SK-N-SH (cell line): ENCODE results near the gene CDKAL1. TPM values are rescaled to one million over a fixed set of nuclear protein-coding genes. Genes with fewer than 3 reads are reported as not detected.

Experiments
- CTCF ChIA-PET: fragments of 300-600, 350-600 bp; formaldehyde crosslinking; extraction: SDS; loops from one replicate; lab custom pipeline; 2021; lab: Yijun Ruan, JAX
- POLR2A ChIA-PET: fragments of 350-600 bp; sonication (Branson Sonifier 250); formaldehyde crosslinking; extraction: SDS; loops from one replicate; lab custom pipeline; 2020; ENCODE audit warnings: antibody characterized with exemption, inconsistent platforms; lab: Yijun Ruan, JAX
- DNase-seq: peaks from one replicate; pipeline ENCODE4 v3.0.0; 2012
- H2AFZ ChIP-seq: fragments of 200-600 bp; sonication (generic); 2 replicates; pipeline ENCODE4 v1.8.1; 2016; ENCODE audit warnings: antibody characterized with exemption, mild to moderate bottlenecking, low read depth
- H3F3A ChIP-seq: fragments of 200-600 bp; sonication (generic); replicated peaks from 2 replicates; pipeline ENCODE3; 2016; ENCODE audit warnings: antibody characterized with exemption, mild to moderate bottlenecking; ENCODE audit not compliant: insufficient read depth
- H3K27ac ChIP-seq, 2 experiments: fragments of 200-500 bp in 1 of 2; fragments of 200-600 bp in 1 of 2; sonication (Bioruptor generic) in 1 of 2; sonication (generic), shearing (Covaris generic) in 1 of 2; 2 replicates each; pipeline versions ENCODE4 v1.5.1 to v1.6.1; 2014 to 2016; ENCODE audit warnings: low read depth in 2 of 2, inconsistent platforms in 1 of 2, low read length in 1 of 2, mild to moderate bottlenecking in 1 of 2, mixed read lengths in 1 of 2
- H3K27me3 ChIP-seq: fragments of 200-600 bp; sonication (generic), shearing (Covaris generic); 2 replicates; pipeline ENCODE4 v1.6.1; 2016; ENCODE audit warnings: mixed run types; ENCODE audit not compliant: insufficient read depth
- H3K36me3 ChIP-seq, 2 experiments: fragments of 200-500 bp in 1 of 2; fragments of 200-600 bp in 1 of 2; sonication (Bioruptor generic) in 1 of 2; sonication (generic) in 1 of 2; replicated peaks in 1 of 2; 2 replicates each; pipeline versions ENCODE3 to v1.5.1; 2014 to 2016; ENCODE audit warnings: low read length in 1 of 2, mild to moderate bottlenecking in 1 of 2; ENCODE audit not compliant: insufficient read depth in 2 of 2, control insufficient read depth in 1 of 2
- H3K4me1 ChIP-seq, 2 experiments: fragments of 200-500 bp in 1 of 2; fragments of 200-600 bp in 1 of 2; sonication (Bioruptor generic) in 1 of 2; sonication (generic), shearing (Covaris generic) in 1 of 2; 2 replicates each; pipeline versions ENCODE4 v1.5.1 to v1.6.1; 2014 to 2016; ENCODE audit warnings: low read depth in 1 of 2, low read length in 1 of 2, mixed run types in 1 of 2; ENCODE audit not compliant: insufficient read depth in 2 of 2, control insufficient read depth in 1 of 2
- H3K4me2 ChIP-seq: fragments of 200-600 bp; sonication (generic), shearing (Covaris generic); 2 replicates; pipeline ENCODE4 v1.6.1; 2017; ENCODE audit warnings: mixed run types
- H3K4me3 ChIP-seq, 2 experiments: fragments of 200-500 bp in 1 of 2; fragments of 200-600 bp in 1 of 2; sonication (Bioruptor generic) in 1 of 2; sonication (generic), shearing (Covaris generic) in 1 of 2; 2 replicates each; pipeline versions ENCODE4 v1.5.1 to v1.8.1; 2014 to 2016; ENCODE audit warnings: low read depth in 2 of 2, inconsistent platforms in 1 of 2, low read length in 1 of 2, mild to moderate bottlenecking in 1 of 2, mixed read lengths in 1 of 2, moderate library complexity in 1 of 2
- H3K79me2 ChIP-seq: fragments of 200-600 bp; sonication (generic); 2 replicates; pipeline ENCODE4 v1.8.1; 2017; ENCODE audit warnings: mild to moderate bottlenecking; ENCODE audit not compliant: insufficient read depth
- H3K9ac ChIP-seq: fragments of 200-600 bp; sonication (generic); 2 replicates; pipeline ENCODE4 v1.6.1; 2017; ENCODE audit warnings: mixed run types
- H3K9me2 ChIP-seq: fragments of 200-600 bp; sonication (generic); 2 replicates; pipeline ENCODE4 v1.6.1; 2017; ENCODE audit warnings: mixed run types
- H3K9me3 ChIP-seq: fragments of 200-600 bp; sonication (generic); 2 replicates; pipeline ENCODE4 v1.6.1; 2017; ENCODE audit warnings: mixed run types, mild to moderate bottlenecking, moderate library complexity
- H4K20me1 ChIP-seq: fragments of 200-600 bp; sonication (generic); 2 replicates; pipeline ENCODE4 v1.6.1; 2017; ENCODE audit warnings: mild to moderate bottlenecking, mixed run types; ENCODE audit not compliant: insufficient read depth
- CHD2 ChIP-seq: fragments of 150-350 bp; IDR thresholded peaks from 2 replicates; pipeline ENCODE4 v1.6.1; 2018; ENCODE audit warnings: low read length; ENCODE audit not compliant: partially characterized antibody
- EP300 ChIP-seq, 2 experiments: IDR thresholded peaks; 2 replicates each; pipeline versions ENCODE4 v1.4.0 to v1.6.1; 2012; ENCODE audit warnings: borderline replicate concordance in 1 of 2, low read depth in 1 of 2, low read length in 1 of 2
- FOXJ3 ChIP-seq: sonication (generic); formaldehyde crosslinking; IDR thresholded peaks from 2 replicates; pipeline ENCODE4 v1.5.1; 2020; ENCODE audit warnings: mild to moderate bottlenecking, missing genetic modification reagents
- FOXM1 ChIP-seq: IDR thresholded peaks from 2 replicates; pipeline ENCODE4 v1.4.0; 2012; ENCODE audit warnings: low read depth, mild to moderate bottlenecking
- GATA2 ChIP-seq: sonication (generic); formaldehyde crosslinking; IDR thresholded peaks from 2 replicates; pipeline ENCODE4 v1.5.0; 2020; ENCODE audit warnings: mild to moderate bottlenecking, missing genetic modification reagents
- JUND ChIP-seq: IDR thresholded peaks from 2 replicates; pipeline ENCODE4 v1.4.0; 2012
- MEF2A ChIP-seq: IDR thresholded peaks from 2 replicates; pipeline ENCODE4 v1.4.0; 2012; ENCODE audit warnings: low read depth, borderline replicate concordance
- NRF1 ChIP-seq: IDR thresholded peaks from 2 replicates; pipeline ENCODE4 v1.6.1; 2012; ENCODE audit warnings: low read depth, mild to moderate bottlenecking, low read length
- POLR2AphosphoS5 ChIP-seq: IDR thresholded peaks from 2 replicates; pipeline ENCODE4 v1.6.1; 2012; ENCODE audit warnings: low read depth, low read length
- RAD21 ChIP-seq: IDR thresholded peaks from 2 replicates; pipeline ENCODE4 v1.6.1; 2012; ENCODE audit warnings: mild to moderate bottlenecking, low read length
- RXRA ChIP-seq: IDR thresholded peaks from 2 replicates; pipeline ENCODE4 v1.4.0; 2012; ENCODE audit warnings: low read depth, mild to moderate bottlenecking, borderline replicate concordance
- SMC3 ChIP-seq: IDR thresholded peaks from 2 replicates; pipeline ENCODE4 v1.6.1; 2012; ENCODE audit warnings: low read depth, low read length, improper control_type of control experiment
- TAF1 ChIP-seq: IDR thresholded peaks from 2 replicates; pipeline ENCODE4 v1.6.1; 2012; ENCODE audit warnings: low read depth, mild to moderate bottlenecking, low read length, moderate library complexity, borderline replicate concordance
- TEAD4 ChIP-seq: IDR thresholded peaks from 2 replicates; pipeline ENCODE4 v1.4.0; 2012; ENCODE audit warnings: mild to moderate bottlenecking, borderline replicate concordance; ENCODE audit not compliant: insufficient read depth
- YY1 ChIP-seq: IDR thresholded peaks from 2 replicates; pipeline ENCODE4 v1.4.0; 2012; ENCODE audit warnings: low read depth, mild to moderate bottlenecking
- WGBS: methylation state at CpG from one replicate; pipeline ENCODE4 v1.1.6; 2017; ENCODE audit warnings: low lambda C conversion rate; 5-methylcytosine and 5-hydroxymethylcytosine counted together
- polyA plus RNA-seq, 3 experiments: library from polyadenylated mRNA; depleted of rRNA; stranded (reverse); fragments of >200 nt; gene quantifications; 2 replicates each; pipeline ENCODE4 v1.2.3, GENCODE V29; 2012
- TF ChIP-seq, protein P1 (sequence below): fragments of 200-600 bp; sonication (generic); IDR thresholded peaks from 2 replicates; pipeline ENCODE4 v1.6.1; 2017; ENCODE audit warnings: antibody characterized with exemption, mild to moderate bottlenecking, moderate library complexity
- TF ChIP-seq, protein P2 (sequence below): fragments of 150-350 bp; IDR thresholded peaks from 2 replicates; pipeline ENCODE4 v1.6.1; 2016; ENCODE audit warnings: mild to moderate bottlenecking, low read depth, low read length
- TF ChIP-seq, protein P3 (sequence below): IDR thresholded peaks from 2 replicates; pipeline ENCODE4 v1.4.0; 2012; ENCODE audit warnings: low read depth
- TF ChIP-seq, protein P4 (sequence below): fragments of 150-350 bp; IDR thresholded peaks from 2 replicates; pipeline ENCODE4 v1.6.1; 2017; ENCODE audit warnings: antibody characterized with exemption, low read length, low read depth, borderline replicate concordance

The CDKAL1 gene
- polyA plus RNA-seq, 1 of the 3 experiments (the other 2 are of a cell fraction) = 2.6 TPM

DNA sequence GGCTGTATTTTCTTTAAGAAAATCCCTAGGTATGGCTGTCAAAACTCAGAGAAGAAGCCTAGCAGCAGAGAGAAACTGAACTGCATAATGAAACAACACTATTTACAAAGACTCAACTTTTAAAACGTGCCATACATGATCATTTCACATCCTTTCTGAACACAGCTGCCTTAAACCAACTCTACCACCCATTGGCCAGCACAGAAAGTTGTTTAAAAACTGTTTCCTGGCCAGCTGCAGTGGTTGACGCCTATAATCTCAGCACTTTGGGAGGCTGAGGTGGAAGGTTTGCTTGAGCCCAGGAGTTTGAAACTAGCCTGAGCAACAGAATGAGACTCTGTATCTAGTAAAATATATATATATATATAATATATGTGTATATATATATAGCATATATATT lies 722.9 kb downstream of the CDKAL1 start:
- Histone ChIP-seq H3K4me2 (no peak overlapping the region), H4K20me1 (no peaks in the 10 kb centered on the region), H3K9me2 (no peaks in the 10 kb centered on the region), H3K4me3 (no peak overlapping the region), H3K9me3 (no peaks in the 10 kb centered on the region), H3K27me3 (no peaks in the 10 kb centered on the region), H2AFZ (no peak overlapping the region), H3F3A (no peaks in the 10 kb centered on the region), H3K36me3 (no peaks in the 10 kb centered on the region), H3K79me2 (no peaks in the 10 kb centered on the region), H3K4me1 (peaks cover 0 to 4% of the 10 kb centered on the region in 2 experiments; a peak in 1 of 4 replicates), H3K9ac (no peak overlapping the region), H3K27ac (no peak overlapping the region)
- POLR2A ChIA-PET = no interaction called here
- TF ChIP-seq YY1 (no peak), POLR2AphosphoS5 (no peak), RAD21 (no peak), RXRA (no peak), SMC3 (no peak), EP300 (IDR thresholded peaks at IDR 0.05; ENCODE audit: borderline replicate concordance in 1 of 2, low read depth in 1 of 2, low read length in 1 of 2) (no peak), NRF1 (no peak), GATA2 (CRISPR knock-in tag) (no peak), JUND (no peak), CHD2 (no peak), FOXJ3 (CRISPR knock-in tag) (no peak), TEAD4 (no peak), FOXM1 (no peak), MEF2A (no peak), TAF1 (no peak)
- TF ChIP-seq, protein P1, sequence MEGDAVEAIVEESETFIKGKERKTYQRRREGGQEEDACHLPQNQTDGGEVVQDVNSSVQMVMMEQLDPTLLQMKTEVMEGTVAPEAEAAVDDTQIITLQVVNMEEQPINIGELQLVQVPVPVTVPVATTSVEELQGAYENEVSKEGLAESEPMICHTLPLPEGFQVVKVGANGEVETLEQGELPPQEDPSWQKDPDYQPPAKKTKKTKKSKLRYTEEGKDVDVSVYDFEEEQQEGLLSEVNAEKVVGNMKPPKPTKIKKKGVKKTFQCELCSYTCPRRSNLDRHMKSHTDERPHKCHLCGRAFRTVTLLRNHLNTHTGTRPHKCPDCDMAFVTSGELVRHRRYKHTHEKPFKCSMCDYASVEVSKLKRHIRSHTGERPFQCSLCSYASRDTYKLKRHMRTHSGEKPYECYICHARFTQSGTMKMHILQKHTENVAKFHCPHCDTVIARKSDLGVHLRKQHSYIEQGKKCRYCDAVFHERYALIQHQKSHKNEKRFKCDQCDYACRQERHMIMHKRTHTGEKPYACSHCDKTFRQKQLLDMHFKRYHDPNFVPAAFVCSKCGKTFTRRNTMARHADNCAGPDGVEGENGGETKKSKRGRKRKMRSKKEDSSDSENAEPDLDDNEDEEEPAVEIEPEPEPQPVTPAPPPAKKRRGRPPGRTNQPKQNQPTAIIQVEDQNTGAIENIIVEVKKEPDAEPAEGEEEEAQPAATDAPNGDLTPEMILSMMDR = no peak
- TF ChIP-seq, protein P2, sequence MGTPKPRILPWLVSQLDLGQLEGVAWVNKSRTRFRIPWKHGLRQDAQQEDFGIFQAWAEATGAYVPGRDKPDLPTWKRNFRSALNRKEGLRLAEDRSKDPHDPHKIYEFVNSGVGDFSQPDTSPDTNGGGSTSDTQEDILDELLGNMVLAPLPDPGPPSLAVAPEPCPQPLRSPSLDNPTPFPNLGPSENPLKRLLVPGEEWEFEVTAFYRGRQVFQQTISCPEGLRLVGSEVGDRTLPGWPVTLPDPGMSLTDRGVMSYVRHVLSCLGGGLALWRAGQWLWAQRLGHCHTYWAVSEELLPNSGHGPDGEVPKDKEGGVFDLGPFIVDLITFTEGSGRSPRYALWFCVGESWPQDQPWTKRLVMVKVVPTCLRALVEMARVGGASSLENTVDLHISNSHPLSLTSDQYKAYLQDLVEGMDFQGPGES = no peak
- TF ChIP-seq, protein P3, sequence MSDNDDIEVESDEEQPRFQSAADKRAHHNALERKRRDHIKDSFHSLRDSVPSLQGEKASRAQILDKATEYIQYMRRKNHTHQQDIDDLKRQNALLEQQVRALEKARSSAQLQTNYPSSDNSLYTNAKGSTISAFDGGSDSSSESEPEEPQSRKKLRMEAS = no peak
- TF ChIP-seq, protein P4, sequence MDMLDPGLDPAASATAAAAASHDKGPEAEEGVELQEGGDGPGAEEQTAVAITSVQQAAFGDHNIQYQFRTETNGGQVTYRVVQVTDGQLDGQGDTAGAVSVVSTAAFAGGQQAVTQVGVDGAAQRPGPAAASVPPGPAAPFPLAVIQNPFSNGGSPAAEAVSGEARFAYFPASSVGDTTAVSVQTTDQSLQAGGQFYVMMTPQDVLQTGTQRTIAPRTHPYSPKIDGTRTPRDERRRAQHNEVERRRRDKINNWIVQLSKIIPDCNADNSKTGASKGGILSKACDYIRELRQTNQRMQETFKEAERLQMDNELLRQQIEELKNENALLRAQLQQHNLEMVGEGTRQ = no peak
- WGBS = 45% methylated on average over 2 of the region's 2 CpGs
- no peak for DNase-seq
- CTCF ChIA-PET = no interaction called here
